ENCODE results near the gene PARP1. TPM values are rescaled to one million over a fixed set of nuclear protein-coding genes. Genes with fewer than 3 reads are reported as not detected.
"Not testable (repeated sequence)": the region's sequence is repeated elsewhere in the genome, so short reads cannot be mapped to it uniquely, and the experiment has no call there.

Gene PARP1
- total RNA-seq, 1 donor from 2014 or later, result 190 TPM

GRCh38 chr1:226429858-226430715, 22.2 kb upstream of the PARP1 start:
- no peak for DNase-seq (ENCODE audit: low read depth)
- TF ChIP-seq CTCF (conservative IDR thresholded peaks at IDR 0.05; ENCODE audit: low read depth, low read length), result no peak

GRCh38 chr1:226428791-226429461, 21.0 kb upstream of the PARP1 start:
- DNase-seq (ENCODE audit: low read depth), result no peak
- H3K4me3 ChIP-seq (ENCODE audit: low read depth, low read length), result no peak overlapping the region
- no peak for TF ChIP-seq CTCF (conservative IDR thresholded peaks at IDR 0.05; ENCODE audit: low read depth, low read length)

More at GRCh38 chr1:226429858-226430715, 22.2 kb upstream of the PARP1 start:
- H3K4me3 ChIP-seq (ENCODE audit: low read depth, low read length), result no peak overlapping the region

- no peak for TF ChIP-seq CTCF (conservative IDR thresholded peaks at IDR 0.05; ENCODE audit: low read depth, low read length)
- DNase-seq (ENCODE audit: low read depth), result no peak
- no peak overlapping the region for H3K4me3 ChIP-seq (ENCODE audit: low read depth, low read length)
Measured at GRCh38 chr1:226428348-226428747, 20.5 kb upstream of the PARP1 start.

- DNase-seq (ENCODE audit: low read depth), result no peak
- no peak overlapping the region for H3K4me3 ChIP-seq (ENCODE audit: low read depth, low read length)
- no peak for TF ChIP-seq CTCF (conservative IDR thresholded peaks at IDR 0.05; ENCODE audit: low read depth, low read length)
Measured at GRCh38 chr1:226427131-226427530, 19.2 kb upstream of the PARP1 start.

GRCh38 chr1:226426395-226426794, 18.5 kb upstream of the PARP1 start:
- not testable (repeated sequence) for H3K4me3 ChIP-seq (ENCODE audit: low read depth, low read length); DNase-seq (ENCODE audit: low read depth)

GRCh38 chr1:226425431-226426031, 17.6 kb upstream of the PARP1 start:
- TF ChIP-seq CTCF (conservative IDR thresholded peaks at IDR 0.05; ENCODE audit: low read depth, low read length), result no peak
- no peak overlapping the region for H3K4me3 ChIP-seq (ENCODE audit: low read depth, low read length)
- no peak for DNase-seq (ENCODE audit: low read depth)

GRCh38 chr1:226425004-226425378, 17.1 kb upstream of the PARP1 start:
- DNase-seq (ENCODE audit: low read depth), result no peak
- no peak for TF ChIP-seq CTCF (conservative IDR thresholded peaks at IDR 0.05; ENCODE audit: low read depth, low read length)
- H3K4me3 ChIP-seq (ENCODE audit: low read depth, low read length), result no peak overlapping the region

Measured in epithelial cell of proximal tubule (primary cell).